Endothelial cell of umbilical vein (primary cell): ENCODE measurements around the gene PUS1. TPM values are rescaled to one million over a fixed set of nuclear protein-coding genes. Genes with fewer than 3 reads are reported as not detected.
"Not testable (repeated sequence)": the region's sequence is repeated elsewhere in the genome, so short reads cannot be mapped to it uniquely, and the experiment has no call there.

Experiments used
- BruUV-seq: library from RNA; stranded (reverse); fragments of 400-500 nt; replicated peaks from 2 replicates; lab custom pipeline; 2021; lab: Mats Ljungman, UMichigan
- CTCF ChIA-PET: fragments of 300-600, 350-600 bp; sonication (Branson Sonifier 250); formaldehyde crosslinking; loops from one replicate; lab custom pipeline; 2021; ENCODE audit warnings: antibody characterized with exemption, inconsistent platforms; lab: Charles Lee
- POLR2A ChIA-PET: fragments of 300-600, 350-600 bp; sonication (Branson Sonifier 250); formaldehyde crosslinking; loops from one replicate; lab custom pipeline; 2021; ENCODE audit warnings: antibody characterized with exemption, inconsistent platforms; lab: Charles Lee
- DNase-seq: peaks from one replicate; pipeline ENCODE4 v3.0.0-alpha.2; 2011; ENCODE audit warnings: low read depth, low spot score
- FAIRE-seq: peaks from 2 replicates; lab custom pipeline; 2011; peaks lifted over from hg19 to GRCh38; lab: Jason Lieb, UNC
- H2AFZ ChIP-seq: 2 replicates; pipeline ENCODE4 v1.6.0; 2012; ENCODE audit warnings: low read depth, low read length, control low read depth, inconsistent platforms
- H3K27ac ChIP-seq: 2 replicates; pipeline ENCODE4 v1.5.1; 2011; ENCODE audit warnings: low read depth, mild to moderate bottlenecking, control low read depth, low read length, moderate library complexity; ENCODE audit not compliant: insufficient read depth
- H3K27me3 ChIP-seq, 2 experiments: 2 replicates each; pipeline versions ENCODE4 v1.6.0 to v1.6.1; 2011; ENCODE audit warnings: low read length in 2 of 2, mixed read lengths in 1 of 2; ENCODE audit not compliant: control insufficient read depth in 2 of 2, insufficient read depth in 2 of 2
- H3K36me3 ChIP-seq, 2 experiments: 2 replicates in 1 of 2; 3 replicates in 1 of 2; pipeline ENCODE4 v1.5.1; 2011; ENCODE audit warnings: low read length in 2 of 2, mild to moderate bottlenecking in 1 of 2, moderate library complexity in 1 of 2; ENCODE audit not compliant: control insufficient read depth in 2 of 2, insufficient read depth in 2 of 2; ENCODE audit errors: extremely low read depth in 1 of 2
- H3K4me1 ChIP-seq: 3 replicates; pipeline ENCODE4 v1.5.1; 2011; ENCODE audit warnings: mild to moderate bottlenecking, low read length; ENCODE audit not compliant: control insufficient read depth, insufficient read depth; ENCODE audit errors: extremely low read depth
- H3K4me2 ChIP-seq: 2 replicates; pipeline ENCODE4 v1.6.1; 2011; ENCODE audit warnings: low read length, control low read depth, mixed read lengths; ENCODE audit not compliant: insufficient read depth
- H3K4me3 ChIP-seq, 3 experiments: fragments of 200-600 bp in 1 of 3; sonication (generic), shearing (Covaris generic) in 1 of 3; replicated peaks in 1 of 3; 2 replicates each; pipeline ENCODE4 v1.5.1; 2011 to 2016; ENCODE audit warnings: control low read depth in 3 of 3, low read length in 3 of 3, mild to moderate bottlenecking in 2 of 3, inconsistent platforms in 1 of 3, low read depth in 1 of 3, moderate library complexity in 1 of 3; ENCODE audit not compliant: insufficient read depth in 1 of 3
- H3K79me2 ChIP-seq: 2 replicates; pipeline ENCODE4 v1.6.0; 2012; ENCODE audit warnings: low read length, inconsistent platforms; ENCODE audit not compliant: control insufficient read depth, insufficient read depth
- H3K9ac ChIP-seq: replicated peaks from 2 replicates; pipeline ENCODE3; 2011; ENCODE audit warnings: low read length, control low read depth; ENCODE audit not compliant: insufficient read depth; ENCODE audit errors: extremely low read depth
- H3K9me1 ChIP-seq: replicated peaks from 3 replicates; pipeline ENCODE4 v1.6.0; 2011; ENCODE audit warnings: mild to moderate bottlenecking, low read length; ENCODE audit not compliant: control insufficient read depth, insufficient read depth; ENCODE audit errors: extremely low read depth
- H3K9me3 ChIP-seq: replicated peaks from 2 replicates; pipeline ENCODE4 v1.5.1; 2012; ENCODE audit warnings: low read length, inconsistent platforms; ENCODE audit not compliant: control insufficient read depth, insufficient read depth
- H4K20me1 ChIP-seq: replicated peaks from 2 replicates; pipeline ENCODE3; 2011; ENCODE audit warnings: mild to moderate bottlenecking, low read length; ENCODE audit not compliant: control insufficient read depth, insufficient read depth; ENCODE audit errors: extremely low read depth
- MYC ChIP-seq: IDR thresholded peaks from one replicate; pipeline ENCODE4 v1.6.1; 2011; ENCODE audit warnings: mild to moderate bottlenecking, low read depth, low read length
- dilution Hi-C: fragments of 300-500 bp; cut with MboI; formaldehyde crosslinking; loops from one replicate; pipeline ENCODE4 v1.15.0; 2019; ENCODE audit warnings: low sequenced_read_pairs; ENCODE audit not compliant: extremely low pct_ligation_motif_present
- intact Hi-C: fragments of 100-400 bp; cut with micrococcal nuclease; formaldehyde crosslinking; loops from one replicate; pipeline ENCODE4 v1.10.0; 2022
- polyA plus RNA-seq, 4 experiments: library from polyadenylated mRNA; depleted of rRNA in 3 of 4; stranded (reverse) in 3 of 4; unstranded in 1 of 4; fragments of >200 nt; gene quantifications; 2 replicates each; pipeline versions ENCODE4 v1.2.1 to v1.2.3, GENCODE V29; 2011 to 2012; ENCODE audit warnings: missing spikeins in 1 of 4
- total RNA-seq: library from RNA; stranded (reverse); gene quantifications from 2 replicates; pipeline ENCODE4 v1.2.3, GENCODE V29; 2021

Gene PUS1
- total and polyA plus RNA-seq, 2 donors (not counting 3 experiments of a cell fraction or from before 2014, with no cell fraction given) = 33.9 to 52.2 TPM

- DNase-seq (peak; percentile 30), FAIRE-seq (no peak)
- Histone ChIP-seq H3K9me1 (no peaks in the 10 kb centered on the region), H3K36me3 (no peaks in the 10 kb centered on the region), H3K79me2 (peaks cover 50% of the 10 kb centered on the region), H3K4me3 (peak overlapping the region; percentile 50 to 82 (median 77)), H3K4me1 (peaks cover 5% of the 10 kb centered on the region), H3K9me3 (no peaks in the 10 kb centered on the region), H3K27me3 (no peaks in the 10 kb centered on the region), H3K27ac (peak overlapping the region; percentile 82), H3K9ac (peak overlapping the region; percentile 94), H2AFZ (peak overlapping the region; percentile 62), H4K20me1 (no peaks in the 10 kb centered on the region), H3K4me2 (peak overlapping the region; percentile 83)
- dilution Hi-C loops (no loop called here), intact Hi-C loops (no loop called here)
- POLR2A ChIA-PET = interaction anchor here (0.6 to 0.8 kb wide), 3 partner anchors 438 to 949 kb away, joined by 3 to 7 read pairs (median 4); partner anchors contain the start of gene GOLGA3
- CTCF ChIA-PET = interaction anchor here (1.0 to 1.5 kb wide), 4 partner anchors 12 to 114 kb away, joined by 4 to 6 read pairs (median 4); no protein-coding TSS in a partner anchor
- BruUV-seq = no TSS peak
- no peak for TF ChIP-seq MYC
Measured at GRCh38 chr12:131950182-131950913, 21.3 kb downstream of the PUS1 start.

GRCh38 chr12:131953810-131954209 is 24.7 kb downstream of the PUS1 start:
- H4K20me1 ChIP-seq, H3K9me3 ChIP-seq, FAIRE-seq, H3K36me3 ChIP-seq, H2AFZ ChIP-seq, dilution Hi-C loops, H3K4me1 ChIP-seq, DNase-seq, CTCF ChIA-PET, H3K9ac ChIP-seq, H3K9me1 ChIP-seq, H3K4me3 ChIP-seq, H3K27me3 ChIP-seq, intact Hi-C loops, H3K4me2 ChIP-seq, H3K27ac ChIP-seq, BruUV-seq: not testable (repeated sequence)
- POLR2A ChIA-PET = interaction anchor here (0.7 kb wide), 1 partner anchor 11 kb away, joined by 8 read pairs; no protein-coding TSS in a partner anchor
- peaks cover 81% of the 10 kb centered on the region for H3K79me2 ChIP-seq

- intact Hi-C loops, H2AFZ ChIP-seq, dilution Hi-C loops, H3K4me1 ChIP-seq, H3K27me3 ChIP-seq, H3K36me3 ChIP-seq, DNase-seq, H3K9me1 ChIP-seq, H3K9ac ChIP-seq, H3K27ac ChIP-seq, H3K9me3 ChIP-seq, H4K20me1 ChIP-seq, CTCF ChIA-PET, BruUV-seq, H3K4me3 ChIP-seq, FAIRE-seq, H3K4me2 ChIP-seq: not testable (repeated sequence)
- peaks cover 87% of the 10 kb centered on the region for H3K79me2 ChIP-seq
- POLR2A ChIA-PET = interaction anchor here (0.7 kb wide), 1 partner anchor 12 kb away, joined by 8 read pairs; no protein-coding TSS in a partner anchor
Measured at GRCh38 chr12:131954460-131954859, 25.4 kb downstream of the PUS1 start.
